CD4-positive, alpha-beta T cell treated with Interleukin-1 beta for 1 hour (primary cell): Measurements from ENCODE around the gene OR6C74.

Source experiments
- DNase-seq, 2 donors: peaks; one replicate each; pipeline ENCODE4 v3.0.0-alpha.2; 2020 to 2022

The OR6C74 gene

GRCh38 chr12:55244309-55244708, at the start of gene OR6C74:
Gene OR6C74 (plus strand): TSS chr12:55244609. CDS start chr12:55247288, 2,679 bp downstream.
- DNase-seq: no peak

GRCh38 chr12:55220725-55221124, 23.7 kb upstream of the OR6C74 start, which contains the start of gene OR10A7:
Gene OR10A7 (plus strand): TSS chr12:55221025. CDS start chr12:55221025, 0 bp downstream.
- DNase-seq: no peak

GRCh38 chr12:55226523-55226922, 17.9 kb upstream of the OR6C74 start:
- DNase-seq: no peak

- DNase-seq: no peak
These were observed 16.8 kb upstream of the OR6C74 start for GRCh38 chr12:55227643-55228042.

GRCh38 chr12:55246159-55246558, 1.8 kb downstream of the OR6C74 start:
- DNase-seq: no peak

- no peak for DNase-seq
These were observed 6.5 kb downstream of the OR6C74 start for GRCh38 chr12:55250944-55251343.

- no peak for DNase-seq
These were observed 8.9 kb downstream of the OR6C74 start for GRCh38 chr12:55253281-55253680.

- no peak for DNase-seq
These were observed 12.4 kb downstream of the OR6C74 start for GRCh38 chr12:55256831-55257230.

- no peak for DNase-seq
These were observed 13.9 kb downstream of the OR6C74 start for GRCh38 chr12:55258303-55258702.

- no peak for DNase-seq
These were observed 36.6 kb downstream of the OR6C74 start for GRCh38 chr12:55280991-55281390.

- DNase-seq: no peak
These were observed 45.6 kb downstream of the OR6C74 start for GRCh38 chr12:55289999-55290398.
